WERI-Rb-1 (cell line): Measurements from ENCODE around the gene CHIC2.
"Not testable (repeated sequence)": the region's sequence is repeated elsewhere in the genome, so short reads cannot be mapped to it uniquely, and the experiment has no call there.

Source experiments
- DNase-seq: peaks from one replicate; pipeline ENCODE4 v3.0.0-alpha.2; 2020
- H3K27ac ChIP-seq: fragments of 250-450 bp; sonication (Bioruptor Pico); 2 replicates; pipeline ENCODE4 v1.5.1; 2020; ENCODE audit warnings: mild to moderate bottlenecking, moderate library complexity
- H3K27me3 ChIP-seq: fragments of 250-450 bp; sonication (Bioruptor Pico); 2 replicates; pipeline ENCODE4 v1.5.1; 2021; ENCODE audit warnings: mild to moderate bottlenecking, low read depth, moderate library complexity; ENCODE audit not compliant: insufficient read depth, severe bottlenecking
- H3K36me3 ChIP-seq: fragments of 250-450 bp; sonication (Bioruptor Pico); 2 replicates; pipeline ENCODE4 v1.5.1; 2020; ENCODE audit warnings: mild to moderate bottlenecking, moderate library complexity
- H3K4me3 ChIP-seq: 2 replicates; pipeline ENCODE4 v1.5.1; 2011; ENCODE audit warnings: low read depth, mild to moderate bottlenecking, control low read depth, low read length
- H3K9me3 ChIP-seq: fragments of 250-450 bp; sonication (Bioruptor Pico); 2 replicates; pipeline ENCODE4 v1.5.1; 2021; ENCODE audit warnings: mild to moderate bottlenecking, moderate library complexity; ENCODE audit not compliant: severe bottlenecking
- TF ChIP-seq, protein P1 (sequence below): IDR thresholded peaks from 2 replicates; pipeline ENCODE4 v1.5.1; 2011; ENCODE audit warnings: low read depth, mild to moderate bottlenecking, control low read depth, inconsistent platforms, low read length

Gene CHIC2

DNA sequence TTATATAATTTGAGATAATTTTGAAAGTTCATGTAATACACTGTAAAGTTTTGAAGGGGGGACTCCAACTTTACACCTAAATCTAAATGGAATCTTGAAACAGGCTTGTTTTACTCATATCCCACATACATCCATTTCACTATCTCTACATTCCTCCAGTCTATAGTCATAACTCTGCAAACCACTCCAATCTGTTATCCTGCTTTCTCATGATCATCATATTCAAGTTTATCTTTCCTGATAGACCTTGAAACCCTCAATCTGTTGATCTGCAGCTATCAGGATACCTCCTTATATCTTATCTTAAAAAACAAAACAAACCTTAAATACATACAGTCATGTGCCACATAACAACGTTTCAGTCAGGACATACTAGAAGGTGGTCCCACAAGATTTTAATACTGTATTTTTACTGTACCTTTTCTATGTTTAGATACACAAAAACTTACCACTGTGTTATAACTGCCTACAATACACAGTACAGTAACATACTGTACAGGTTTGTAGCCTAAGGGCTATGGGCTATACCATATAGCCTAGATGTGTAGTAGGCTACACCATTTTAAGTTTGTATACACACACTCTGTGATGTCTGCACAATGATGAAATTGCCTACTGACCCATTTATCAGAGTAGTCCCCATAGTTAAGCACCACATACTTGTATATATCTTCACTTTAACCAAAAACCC, 14.0 kb downstream of the CHIC2 start:
- TF ChIP-seq, protein P1, sequence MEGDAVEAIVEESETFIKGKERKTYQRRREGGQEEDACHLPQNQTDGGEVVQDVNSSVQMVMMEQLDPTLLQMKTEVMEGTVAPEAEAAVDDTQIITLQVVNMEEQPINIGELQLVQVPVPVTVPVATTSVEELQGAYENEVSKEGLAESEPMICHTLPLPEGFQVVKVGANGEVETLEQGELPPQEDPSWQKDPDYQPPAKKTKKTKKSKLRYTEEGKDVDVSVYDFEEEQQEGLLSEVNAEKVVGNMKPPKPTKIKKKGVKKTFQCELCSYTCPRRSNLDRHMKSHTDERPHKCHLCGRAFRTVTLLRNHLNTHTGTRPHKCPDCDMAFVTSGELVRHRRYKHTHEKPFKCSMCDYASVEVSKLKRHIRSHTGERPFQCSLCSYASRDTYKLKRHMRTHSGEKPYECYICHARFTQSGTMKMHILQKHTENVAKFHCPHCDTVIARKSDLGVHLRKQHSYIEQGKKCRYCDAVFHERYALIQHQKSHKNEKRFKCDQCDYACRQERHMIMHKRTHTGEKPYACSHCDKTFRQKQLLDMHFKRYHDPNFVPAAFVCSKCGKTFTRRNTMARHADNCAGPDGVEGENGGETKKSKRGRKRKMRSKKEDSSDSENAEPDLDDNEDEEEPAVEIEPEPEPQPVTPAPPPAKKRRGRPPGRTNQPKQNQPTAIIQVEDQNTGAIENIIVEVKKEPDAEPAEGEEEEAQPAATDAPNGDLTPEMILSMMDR, result no peak
- H3K9me3 ChIP-seq, result no peaks in the 10 kb centered on the region
- no peaks in the 10 kb centered on the region for H3K27me3 ChIP-seq
- peaks cover 6% of the 10 kb centered on the region for H3K36me3 ChIP-seq
- H3K4me3 ChIP-seq, result no peak overlapping the region
- DNase-seq, result no peak
- H3K27ac ChIP-seq, result no peak overlapping the region

DNA sequence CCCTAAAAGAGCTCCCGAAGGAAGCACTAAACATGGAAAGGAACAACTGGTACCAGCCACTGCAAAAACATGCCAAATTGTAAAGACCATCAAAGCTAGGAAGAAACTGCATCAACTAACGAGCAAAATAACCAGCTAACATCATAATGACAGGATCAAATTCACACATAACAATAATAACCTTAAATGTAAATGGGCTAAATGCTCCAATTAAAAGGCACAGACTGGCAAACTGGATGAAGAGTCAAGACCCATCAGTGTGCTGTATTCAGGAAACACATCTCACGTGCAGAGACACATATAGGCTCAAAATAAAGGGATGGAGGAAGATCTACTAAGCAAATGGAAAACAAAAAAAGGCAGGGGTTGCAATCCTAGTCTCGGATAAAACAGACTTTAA, 20.8 kb downstream of the CHIC2 start:
- H3K27ac ChIP-seq, H3K4me3 ChIP-seq, H3K36me3 ChIP-seq, H3K27me3 ChIP-seq, H3K9me3 ChIP-seq, DNase-seq: not testable (repeated sequence)

DNA sequence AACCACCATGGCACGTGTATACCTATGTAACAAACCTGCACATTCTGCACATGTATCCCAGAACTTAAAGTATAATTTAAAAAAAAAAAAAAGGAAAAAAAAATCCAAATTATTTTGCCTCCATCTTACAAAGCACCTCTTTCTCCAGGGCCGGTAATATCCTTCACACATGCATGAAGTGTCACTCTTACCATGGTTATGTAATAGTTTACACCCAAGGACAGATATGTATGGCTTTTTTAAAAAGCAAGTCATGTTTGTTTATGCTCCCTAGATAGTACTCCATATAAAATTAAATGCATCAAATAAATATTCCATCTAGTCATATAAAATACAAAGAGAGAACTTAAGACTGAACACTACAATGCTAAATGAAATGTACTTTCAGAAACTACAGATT, 22.5 kb downstream of the CHIC2 start:
- Histone ChIP-seq H3K9me3 (no peaks in the 10 kb centered on the region), H3K4me3 (no peak overlapping the region), H3K27ac (no peak overlapping the region), H3K27me3 (no peaks in the 10 kb centered on the region), H3K36me3 (no peaks in the 10 kb centered on the region; the same call in 1 of the 2 replicates)
- DNase-seq, result no peak
- TF ChIP-seq, protein P1, result no peak

DNA sequence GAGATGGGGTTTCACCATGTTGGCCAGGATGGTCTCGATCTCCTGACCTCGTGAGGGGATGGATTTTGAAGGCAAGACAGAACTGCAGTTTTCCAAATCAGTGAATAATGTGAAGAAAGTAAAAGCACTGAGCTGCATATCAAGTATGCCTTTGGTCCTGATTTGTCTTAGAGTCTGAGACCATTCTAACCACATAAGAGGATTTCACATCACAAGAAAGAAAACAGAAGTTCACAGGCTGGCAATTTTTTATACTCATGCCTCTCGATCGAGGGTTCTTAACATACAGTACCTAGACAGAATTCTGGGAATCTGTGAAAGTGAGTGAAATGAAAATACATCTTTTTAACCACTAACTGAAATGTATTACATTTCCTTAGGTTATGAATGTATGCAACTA, 23.3 kb downstream of the CHIC2 start:
- TF ChIP-seq, protein P1, result no peak
- Histone ChIP-seq H3K9me3 (no peaks in the 10 kb centered on the region), H3K4me3 (no peak overlapping the region), H3K36me3 (no peaks in the 10 kb centered on the region; the same call in 1 of the 2 replicates), H3K27ac (no peak overlapping the region), H3K27me3 (no peaks in the 10 kb centered on the region)
- no peak for DNase-seq

DNA sequence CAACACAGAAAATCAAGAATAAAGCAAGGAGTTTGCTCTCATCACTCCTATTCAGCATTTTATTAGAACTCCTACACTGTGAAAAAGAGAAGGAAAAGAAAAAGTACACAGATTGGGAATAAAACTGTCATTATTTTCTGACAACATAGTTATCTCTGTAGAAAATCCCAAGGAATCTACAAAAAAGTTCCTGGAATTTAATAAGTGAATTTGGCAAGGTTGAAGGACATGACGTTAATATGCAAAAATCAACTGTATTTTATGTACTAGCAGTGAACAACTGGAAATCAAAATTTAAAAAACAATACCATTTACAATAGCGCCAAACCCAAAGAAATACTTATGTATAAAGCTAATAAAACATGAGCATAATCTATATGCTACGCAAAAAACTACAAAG, 26.3 kb downstream of the CHIC2 start:
- no peaks in the 10 kb centered on the region; the same call in 1 of the 2 replicates for H3K36me3 ChIP-seq
- DNase-seq, result no peak
- no peaks in the 10 kb centered on the region for H3K9me3 ChIP-seq
- TF ChIP-seq, protein P1, result no peak
- H3K27me3 ChIP-seq, result no peaks in the 10 kb centered on the region
- H3K27ac ChIP-seq, result no peak overlapping the region
- H3K4me3 ChIP-seq, result no peak overlapping the region

DNA sequence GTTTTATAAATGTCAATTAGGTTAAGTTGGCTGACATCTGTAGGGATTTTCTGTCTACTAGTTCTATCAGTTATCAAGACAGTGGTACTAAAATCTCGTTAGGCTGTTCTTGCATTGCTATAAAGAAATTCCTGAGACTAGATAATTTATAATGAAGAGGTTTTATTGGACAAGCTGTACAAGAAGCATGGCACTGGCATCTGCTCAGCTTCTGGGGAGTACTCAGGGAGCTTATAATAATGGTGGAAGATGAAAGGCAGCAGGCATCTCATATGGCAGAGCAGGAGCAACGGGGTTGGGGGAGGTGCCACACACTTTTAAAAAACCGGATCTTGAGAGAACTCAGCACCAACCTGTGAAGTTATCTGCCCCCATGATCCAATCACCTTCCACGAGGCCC, 28.2 kb downstream of the CHIC2 start:
- H3K4me3 ChIP-seq, result no peak overlapping the region
- H3K36me3 ChIP-seq, result no peaks in the 10 kb centered on the region; the same call in 1 of the 2 replicates
- no peak for DNase-seq
- TF ChIP-seq, protein P1, result no peak
- H3K9me3 ChIP-seq, result no peaks in the 10 kb centered on the region
- H3K27ac ChIP-seq, result no peak overlapping the region
- H3K27me3 ChIP-seq, result no peaks in the 10 kb centered on the region
